Activated T-helper 1 cell treated with Interleukin-2 at 50 U/mL for 16 hours (primary cell): ENCODE measurements around the gene CES5A.
"Not testable (repeated sequence)": the region's sequence is repeated elsewhere in the genome, so short reads cannot be mapped to it uniquely, and the experiment has no call there.

Experiments used
- DNase-seq: peaks from one replicate; pipeline ENCODE4 v3.0.0-alpha.2; 2020; ENCODE audit warnings: low read depth

CES5A gene

DNA sequence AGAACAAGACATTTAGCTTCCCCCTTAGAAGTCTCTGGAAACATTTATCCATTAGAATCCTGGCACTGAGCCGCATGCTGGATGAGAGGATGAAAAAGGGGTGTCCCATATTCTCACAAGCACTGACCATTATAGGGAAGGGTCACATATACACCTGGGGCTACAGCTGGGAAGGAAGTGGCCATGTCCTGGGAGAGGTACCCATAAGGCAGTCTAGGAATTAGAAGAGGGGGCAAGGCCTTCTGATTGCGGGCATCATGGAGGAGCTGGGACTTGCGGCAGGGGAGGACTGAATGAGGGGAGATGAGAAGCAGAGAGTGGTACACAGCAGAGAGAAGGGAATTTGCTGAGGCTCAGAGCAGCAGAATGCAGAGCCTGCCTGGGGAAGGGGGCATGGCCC is 45.9 kb downstream of the CES5A start:
- DNase-seq = not testable (repeated sequence)

- no peak for DNase-seq
These were observed 46.5 kb downstream of the CES5A start for GRCh38 chr16:55828680-55829079.

DNA sequence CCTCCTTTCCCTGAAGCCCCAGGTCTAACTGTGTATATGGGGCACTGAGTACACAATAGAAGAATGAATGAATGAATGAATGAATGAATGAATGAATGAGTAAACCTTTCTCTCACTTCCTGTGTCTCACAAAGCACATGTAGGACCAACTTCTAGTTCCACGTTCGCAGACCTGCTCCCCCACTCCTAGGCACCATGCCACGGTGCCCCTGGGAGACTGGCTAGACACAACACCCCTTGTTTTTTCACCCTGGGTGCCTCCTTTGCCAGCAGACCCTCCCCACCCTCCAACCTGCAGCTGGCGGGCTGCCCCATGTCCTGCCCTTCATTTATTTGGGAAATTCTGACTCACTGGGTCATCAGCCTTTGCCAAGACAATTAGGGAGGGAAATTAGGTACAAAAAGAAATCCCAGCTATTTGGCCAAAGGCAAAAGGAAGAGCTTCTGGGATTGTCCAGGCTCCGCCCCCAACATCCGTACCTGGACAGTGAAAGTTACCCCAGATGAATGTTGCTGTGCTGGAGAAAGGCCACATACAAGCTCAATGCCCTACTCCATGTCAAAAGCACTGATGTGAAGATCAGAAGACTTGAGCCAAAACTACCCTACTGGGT is 50.0 kb downstream of the CES5A start:
- DNase-seq = no peak

- no peak for DNase-seq
These were observed 50.6 kb downstream of the CES5A start for GRCh38 chr16:55824473-55825000.

DNA sequence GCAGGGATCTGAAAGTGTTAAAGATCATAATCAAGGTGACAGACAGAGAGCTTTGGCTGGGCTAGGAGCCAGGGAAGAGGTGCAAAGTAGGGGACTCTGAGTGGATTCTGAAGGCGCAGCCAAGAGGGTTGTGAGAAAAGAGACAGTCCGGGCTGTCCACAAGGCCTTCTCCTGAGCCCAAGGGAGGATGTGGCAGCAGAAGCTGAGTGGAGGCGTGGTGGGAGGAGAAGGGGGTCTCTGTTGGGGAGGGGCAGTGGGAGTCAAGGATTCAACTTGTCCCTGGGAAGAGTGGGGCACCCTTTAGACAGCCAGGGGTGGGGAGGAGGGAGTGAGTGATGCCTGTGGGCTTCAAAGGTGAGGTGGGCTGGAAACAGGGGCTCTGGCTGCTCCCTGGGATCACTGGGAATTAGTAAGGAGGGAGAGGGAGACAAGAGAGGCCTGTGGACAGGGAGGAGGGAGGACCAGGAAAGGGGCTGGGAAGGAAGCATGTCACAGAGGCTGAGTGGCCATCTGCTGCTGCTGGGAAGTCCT is 52.8 kb downstream of the CES5A start:
- DNase-seq = no peak

GRCh38 chr16:55821210-55821609 is 54.0 kb downstream of the CES5A start:
- DNase-seq = no peak

- no peak for DNase-seq
These were observed 54.6 kb downstream of the CES5A start for GRCh38 chr16:55820615-55821014.

- no peak for DNase-seq
These were observed 57.8 kb downstream of the CES5A start for GRCh38 chr16:55817236-55817912.

- DNase-seq = not testable (repeated sequence)
These were observed 59.0 kb downstream of the CES5A start for GRCh38 chr16:55816222-55816621.

DNA sequence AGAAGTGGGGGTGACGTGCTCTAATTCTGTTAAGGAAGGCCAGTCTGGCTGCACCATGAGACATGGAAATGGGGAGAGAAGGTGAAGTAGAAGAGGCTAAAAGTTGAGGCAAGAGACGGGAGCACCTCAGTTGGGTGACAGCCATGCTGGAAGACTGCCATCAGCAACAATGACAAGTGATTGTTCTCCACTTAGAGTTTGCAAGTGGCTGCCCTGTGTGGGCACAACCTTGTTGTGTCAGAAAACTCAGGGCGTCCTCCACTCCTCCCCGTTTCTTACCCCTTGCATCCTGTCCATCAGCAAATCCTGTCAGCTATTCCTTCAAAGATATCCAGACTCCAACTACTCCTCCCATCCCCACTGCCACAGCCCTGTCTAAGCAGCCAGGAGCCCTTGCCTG is 59.9 kb downstream of the CES5A start:
- DNase-seq = no peak

DNA sequence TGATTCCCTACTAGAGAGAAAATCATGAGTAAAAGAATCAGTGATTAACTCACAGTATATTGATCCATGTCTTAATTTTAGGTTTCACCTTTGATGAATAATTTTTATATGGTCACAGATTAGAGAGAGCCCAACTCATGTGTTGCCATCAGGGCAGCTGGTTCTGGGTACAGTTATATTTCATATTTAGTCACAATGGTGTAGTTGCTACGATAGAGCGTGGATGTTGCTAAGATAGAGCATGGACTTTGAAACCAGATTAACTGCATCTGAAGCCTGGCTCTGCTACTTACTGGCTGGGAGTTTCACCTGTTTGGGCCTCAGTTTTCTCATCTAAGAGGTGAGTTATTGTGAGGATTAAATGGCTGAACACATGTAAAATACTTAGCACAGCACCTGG is 61.0 kb downstream of the CES5A start:
- not testable (repeated sequence) for DNase-seq

- DNase-seq = not testable (repeated sequence)
These were observed 61.4 kb downstream of the CES5A start for GRCh38 chr16:55813730-55814129.

DNA sequence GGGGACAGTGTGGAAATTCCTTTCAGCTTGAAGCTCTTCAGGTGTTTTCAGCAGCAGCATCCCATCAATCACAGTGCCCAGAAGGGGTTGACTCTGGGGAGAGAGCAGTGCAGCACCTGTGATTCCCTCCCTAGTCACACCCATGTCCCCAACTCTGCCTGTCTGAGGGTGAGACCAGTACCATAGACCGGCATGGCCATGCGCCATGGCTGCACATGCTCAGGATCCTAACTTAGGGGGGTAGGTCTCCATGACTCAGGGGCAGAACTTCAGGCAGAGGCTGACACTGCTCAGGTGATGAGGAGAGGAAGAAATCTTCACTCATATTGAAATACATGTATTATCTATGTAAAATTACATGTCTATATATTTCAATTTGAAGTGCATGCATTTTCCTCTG is 62.2 kb downstream of the CES5A start:
- DNase-seq = no peak

- DNase-seq = no peak
These were observed 63.4 kb downstream of the CES5A start for GRCh38 chr16:55811811-55812210.

GRCh38 chr16:55810451-55810961 is 64.7 kb downstream of the CES5A start:
- DNase-seq = no peak

DNA sequence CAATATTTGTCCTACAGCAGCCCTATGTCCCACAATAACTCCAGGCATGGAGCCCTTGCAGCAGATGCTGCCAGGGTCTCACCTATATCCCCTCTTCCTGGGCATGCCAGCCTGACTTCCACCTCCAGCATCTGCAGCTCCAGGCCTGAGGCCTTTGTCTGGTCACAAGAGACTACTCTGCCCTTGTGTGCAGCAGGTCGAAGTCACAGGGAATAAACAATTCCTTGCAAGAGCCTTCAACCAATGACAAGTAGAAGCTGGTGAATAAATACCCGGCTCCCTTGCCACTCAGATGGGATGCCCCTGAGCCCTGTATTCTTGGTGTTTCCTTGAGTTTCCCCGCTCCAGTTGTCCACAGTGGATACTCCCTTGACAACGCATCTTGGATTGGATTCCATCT is 65.3 kb downstream of the CES5A start:
- DNase-seq = no peak

- DNase-seq = no peak
These were observed 65.8 kb downstream of the CES5A start for GRCh38 chr16:55809386-55809785.

- DNase-seq = not testable (repeated sequence)
These were observed 66.9 kb downstream of the CES5A start for GRCh38 chr16:55808286-55808685.

DNA sequence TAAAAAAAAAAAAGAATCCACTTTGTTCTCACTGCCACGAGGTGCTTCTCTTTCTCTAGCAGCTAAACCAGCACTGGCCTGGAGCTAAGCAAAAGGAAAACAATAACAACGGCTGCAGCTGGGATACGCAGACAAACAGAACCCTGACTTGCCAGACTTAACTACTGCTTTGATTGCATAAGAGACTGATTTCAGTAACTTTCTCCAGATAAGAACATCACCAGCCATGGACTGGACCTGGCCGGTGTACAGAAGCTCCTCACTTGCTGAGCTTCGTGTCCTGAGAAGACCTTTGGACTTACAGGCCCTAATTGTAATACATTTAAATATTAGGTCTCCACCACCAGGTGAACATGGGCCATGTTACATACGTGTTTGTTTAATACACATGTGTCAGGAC is 70.1 kb downstream of the CES5A start:
- DNase-seq = not testable (repeated sequence)

GRCh38 chr16:55803681-55804080 is 71.5 kb downstream of the CES5A start:
- not testable (repeated sequence) for DNase-seq
